GM18499 (cell line): ENCODE measurements around the gene HIP1.
A peak's percentile ranks its signal among the peaks of the same experiment; 100 is the strongest.
"Not testable (repeated sequence)": the region's sequence is repeated elsewhere in the genome, so short reads cannot be mapped to it uniquely, and the experiment has no call there.

ENCODE experiments used
- ATAC-seq: cut with Tn5 transposase; IDR thresholded peaks from one replicate; pipeline ENCODE4 v1.9.1; 2021; ENCODE audit warnings: moderate number of reproducible peaks; ENCODE audit not compliant: insufficient read depth, unreplicated experiment

HIP1 gene

GRCh38 chr7:75687246-75688088, 51.3 kb downstream of the HIP1 start:
- no peak for ATAC-seq

- no peak for ATAC-seq
These were observed 52.2 kb downstream of the HIP1 start for GRCh38 chr7:75686551-75686950.

GRCh38 chr7:75682052-75682451, 56.7 kb downstream of the HIP1 start:
- ATAC-seq = not testable (repeated sequence)

GRCh38 chr7:75679060-75679459, 59.7 kb downstream of the HIP1 start:
- ATAC-seq = no peak

- ATAC-seq = no peak
These were observed 69.2 kb downstream of the HIP1 start for GRCh38 chr7:75669579-75669978.

GRCh38 chr7:75667938-75668337, 70.8 kb downstream of the HIP1 start:
- ATAC-seq = no peak

- peak; percentile 24 for ATAC-seq
These were observed 75.3 kb downstream of the HIP1 start for GRCh38 chr7:75663302-75663907.

GRCh38 chr7:75662579-75663301, 76.0 kb downstream of the HIP1 start:
- ATAC-seq = peak; percentile 65

GRCh38 chr7:75660566-75661215, 78.0 kb downstream of the HIP1 start:
- no peak for ATAC-seq

- ATAC-seq = no peak
These were observed 79.9 kb downstream of the HIP1 start for GRCh38 chr7:75658802-75659201.

- no peak for ATAC-seq
These were observed 80.4 kb downstream of the HIP1 start for GRCh38 chr7:75658369-75658768.

- ATAC-seq = no peak
These were observed 80.9 kb downstream of the HIP1 start for GRCh38 chr7:75657866-75658265.

- no peak for ATAC-seq
These were observed 82.0 kb downstream of the HIP1 start for GRCh38 chr7:75656740-75657139.

GRCh38 chr7:75655536-75655935, 83.2 kb downstream of the HIP1 start:
- ATAC-seq = no peak

GRCh38 chr7:75654855-75655254, 83.9 kb downstream of the HIP1 start:
- ATAC-seq = no peak

- no peak for ATAC-seq
These were observed 85.1 kb downstream of the HIP1 start for GRCh38 chr7:75653651-75654050.

GRCh38 chr7:75652788-75653187, 86.0 kb downstream of the HIP1 start:
- no peak for ATAC-seq

GRCh38 chr7:75650681-75651080, 88.1 kb downstream of the HIP1 start:
- no peak for ATAC-seq

GRCh38 chr7:75650062-75650461, 88.7 kb downstream of the HIP1 start:
- ATAC-seq = no peak

- ATAC-seq = no peak
These were observed 89.3 kb downstream of the HIP1 start for GRCh38 chr7:75649462-75649861.
